ENCODE data around the gene PTPRG.

DNA sequence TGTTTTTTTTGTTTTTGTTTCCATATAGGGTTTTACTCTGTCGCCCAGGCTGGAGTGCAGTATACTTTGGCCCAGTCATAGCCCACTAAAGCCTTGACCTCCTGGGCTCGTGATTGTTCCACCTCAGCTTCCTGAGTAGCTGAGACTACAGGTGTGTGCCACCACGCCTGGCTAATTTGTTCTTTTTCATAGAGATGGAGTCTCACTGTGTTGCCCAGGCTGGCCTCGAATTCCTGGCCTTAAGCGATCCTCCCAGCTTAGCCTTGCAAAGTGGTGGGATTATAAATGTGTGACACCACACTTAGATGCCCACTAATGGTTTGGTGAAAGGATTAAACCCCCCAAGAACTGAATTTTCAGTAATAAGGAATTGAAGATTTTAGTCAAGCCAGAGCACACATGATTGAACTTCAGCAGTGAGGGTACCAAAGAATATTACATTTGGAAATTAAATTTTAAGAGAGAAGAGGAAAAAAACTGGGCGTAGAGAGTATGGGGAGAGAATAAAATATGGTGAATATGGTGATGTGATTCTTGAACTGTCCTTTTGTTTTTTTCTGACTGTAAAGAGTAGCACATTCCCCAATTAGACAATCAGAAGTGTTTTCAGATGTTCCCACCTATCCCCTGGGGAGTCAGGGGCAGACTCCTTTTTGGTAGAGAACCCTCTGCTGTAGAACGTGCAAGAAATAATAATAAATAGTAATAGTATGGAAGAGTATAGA, 208.1 kb downstream of the PTPRG start:
- TF ChIP-seq CTCF (IDR thresholded peaks at IDR 0.05) (no peak), POLR2A (IDR thresholded peaks at IDR 0.05) (no peak), POLR2AphosphoS5 (IDR thresholded peaks at IDR 0.05) (no peak), EP300 (IDR thresholded peaks at IDR 0.05) (no peak)

Measured in suprapubic skin (tissue), 4 donors.